Transverse colon (tissue), 4 donors: ENCODE measurements around the gene DNHD1.

ENCODE experiments used
- CTCF ChIP-seq, 5 experiments: fragments of 200-600 bp in 3 of 5; fragments of 450-650 bp in 2 of 5; sonication (generic) in 3 of 5; IDR thresholded peaks; 1 replicate in 2 of 5; 2 replicates in 3 of 5; pipeline ENCODE4 v1.5.1; 2016 to 2017; ENCODE audit warnings: antibody characterized with exemption in 5 of 5, inconsistent platforms in 3 of 5, mild to moderate bottlenecking in 2 of 5, moderate library complexity in 1 of 5
- EP300 ChIP-seq: sonication (generic); formaldehyde crosslinking; IDR thresholded peaks from one replicate; pipeline ENCODE4 v1.6.1; 2017; ENCODE audit warnings: antibody characterized with exemption, low read depth
- POLR2A ChIP-seq: fragments of 450-650 bp; IDR thresholded peaks from one replicate; pipeline ENCODE4 v1.6.1; 2016; ENCODE audit warnings: antibody characterized with exemption, mild to moderate bottlenecking, moderate library complexity
- POLR2AphosphoS5 ChIP-seq, 3 donors: sonication (generic); formaldehyde crosslinking; IDR thresholded peaks; one replicate each; pipeline ENCODE4 v1.6.1; 2016; ENCODE audit warnings: antibody characterized with exemption in 3 of 3

DNA sequence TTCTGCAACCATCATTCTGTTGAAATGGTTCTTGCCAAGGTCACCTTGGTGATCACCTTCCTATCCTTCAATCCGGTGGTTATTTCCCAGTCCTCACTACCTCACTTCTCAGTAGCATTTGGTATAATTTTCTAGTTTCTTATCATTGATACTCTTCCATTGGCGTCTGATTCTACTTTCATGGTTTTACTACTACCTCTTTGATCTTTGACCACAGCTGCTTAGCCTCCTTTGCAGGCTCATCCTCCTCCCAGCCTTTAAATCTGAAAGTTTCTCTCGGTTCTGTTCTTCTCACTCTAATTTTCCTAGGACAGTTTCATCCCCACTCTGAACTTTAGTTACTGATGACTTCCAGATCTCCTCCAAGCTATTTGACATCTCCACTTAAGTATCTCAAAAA is 10.8 kb upstream of the DNHD1 start:
- TF ChIP-seq CTCF (IDR thresholded peaks at IDR 0.05) (no peak), POLR2A (no peak), POLR2AphosphoS5 (IDR thresholded peaks at IDR 0.05) (no peak), EP300 (no peak)
